GM12878 (cell line): ENCODE results near the gene SLC9B1.

Source experiments
- ASH2L ChIP-seq: fragments of 300-600, 200-600 bp; sonication (generic); IDR thresholded peaks from 2 replicates; pipeline ENCODE4 v1.6.1; 2017; ENCODE audit warnings: low read depth, mild to moderate bottlenecking, borderline replicate concordance
- CREB1 ChIP-seq: IDR thresholded peaks from 2 replicates; pipeline ENCODE4 v1.6.1; 2012; ENCODE audit warnings: low read depth, mild to moderate bottlenecking, inconsistent platforms
- CTCF ChIP-seq, 3 experiments: IDR thresholded peaks in 2 of 3; conservative IDR thresholded peaks in 1 of 3; 2 replicates each; pipeline ENCODE4 v1.5.1; 2011; ENCODE audit warnings: low read depth in 3 of 3, low read length in 3 of 3, mild to moderate bottlenecking in 3 of 3, control low read depth in 2 of 3, moderate library complexity in 2 of 3, inconsistent platforms in 1 of 3, mixed read lengths in 1 of 3; ENCODE audit not compliant: control insufficient read depth in 2 of 3, insufficient read depth in 1 of 3; ENCODE audit errors: extremely low read depth in 1 of 3
- EZH2 ChIP-seq: IDR thresholded peaks from 2 replicates; pipeline ENCODE4 v1.6.1; 2012; ENCODE audit warnings: low read depth, mild to moderate bottlenecking, control low read depth, inconsistent platforms, low read length, borderline replicate concordance; ENCODE audit not compliant: control insufficient read depth
- HCFC1 ChIP-seq: fragments of 150-350 bp; IDR thresholded peaks from 2 replicates; pipeline ENCODE4 v1.6.1; 2014; ENCODE audit warnings: low read length
- MAX ChIP-seq: IDR thresholded peaks from 2 replicates; pipeline ENCODE4 v1.6.1; 2012; ENCODE audit warnings: low read depth, low read length, improper control_type of control experiment
- PBX3 ChIP-seq: IDR thresholded peaks from 2 replicates; pipeline ENCODE4 v1.6.1; 2011; ENCODE audit warnings: mild to moderate bottlenecking, low read depth, low read length, moderate library complexity; ENCODE audit not compliant: insufficient replicate concordance
- POLR2A ChIP-seq: IDR thresholded peaks from 2 replicates; pipeline ENCODE4 v1.6.1; 2011; ENCODE audit warnings: low read depth, mild to moderate bottlenecking, low read length
- RAD21 ChIP-seq: IDR thresholded peaks from 2 replicates; pipeline ENCODE4 v1.6.1; 2011; ENCODE audit warnings: mild to moderate bottlenecking, low read depth, low read length, moderate library complexity; ENCODE audit not compliant: insufficient read depth
- SMC3 ChIP-seq: IDR thresholded peaks from 2 replicates; pipeline ENCODE4 v1.6.1; 2011; ENCODE audit warnings: low read length, improper control_type of control experiment, borderline replicate concordance
- SP1 ChIP-seq: IDR thresholded peaks from one replicate; pipeline ENCODE4 v1.6.1; 2011; ENCODE audit warnings: low read depth, low read length
- TBL1XR1 ChIP-seq: IDR thresholded peaks from 2 replicates; pipeline ENCODE4 v1.6.1; 2012; ENCODE audit warnings: low read depth, low read length, improper control_type of control experiment
- USF1 ChIP-seq: IDR thresholded peaks from 2 replicates; pipeline ENCODE4 v1.6.1; 2011; ENCODE audit warnings: borderline replicate concordance, low read depth, mild to moderate bottlenecking, moderate library complexity, mixed read lengths, low read length; ENCODE audit not compliant: insufficient read depth; ENCODE audit errors: extremely low read length
- ZNF207 ChIP-seq: fragments of 450-650 bp; IDR thresholded peaks from 2 replicates; pipeline ENCODE4 v1.6.1; 2014; ENCODE audit warnings: antibody characterized with exemption, mild to moderate bottlenecking, borderline replicate concordance

GRCh38 chr4:103010804-103011203, 8.7 kb downstream of the SLC9B1 start:
- TF ChIP-seq PBX3 (no peak), CTCF (IDR thresholded peaks at IDR 0.05 in 2 of 3, conservative IDR thresholded peaks at IDR 0.05 in 1 of 3; ENCODE audit: control insufficient read depth in 2 of 3, extremely low read depth in 1 of 3, insufficient read depth in 1 of 3, low read depth in 3 of 3, low read length in 3 of 3) (no peak), POLR2A (no peak), HCFC1 (no peak), RAD21 (no peak), TBL1XR1 (no peak), USF1 (no peak), CREB1 (no peak), MAX (no peak), SMC3 (no peak), ASH2L (no peak), SP1 (no peak), ZNF207 (no peak), EZH2 (no peak)
